Activated CD8-positive, alpha-beta memory T cell treated with anti-CD3 and anti-CD28 coated beads, Interleukin-2, amount 50 U/mL, for 1 hour (primary cell): ENCODE results near the gene KIAA1549.

Experiments
- DNase-seq: peaks from one replicate; pipeline ENCODE4 v3.0.0-alpha.2; 2020; ENCODE audit errors: extremely low read depth

Gene KIAA1549

DNA sequence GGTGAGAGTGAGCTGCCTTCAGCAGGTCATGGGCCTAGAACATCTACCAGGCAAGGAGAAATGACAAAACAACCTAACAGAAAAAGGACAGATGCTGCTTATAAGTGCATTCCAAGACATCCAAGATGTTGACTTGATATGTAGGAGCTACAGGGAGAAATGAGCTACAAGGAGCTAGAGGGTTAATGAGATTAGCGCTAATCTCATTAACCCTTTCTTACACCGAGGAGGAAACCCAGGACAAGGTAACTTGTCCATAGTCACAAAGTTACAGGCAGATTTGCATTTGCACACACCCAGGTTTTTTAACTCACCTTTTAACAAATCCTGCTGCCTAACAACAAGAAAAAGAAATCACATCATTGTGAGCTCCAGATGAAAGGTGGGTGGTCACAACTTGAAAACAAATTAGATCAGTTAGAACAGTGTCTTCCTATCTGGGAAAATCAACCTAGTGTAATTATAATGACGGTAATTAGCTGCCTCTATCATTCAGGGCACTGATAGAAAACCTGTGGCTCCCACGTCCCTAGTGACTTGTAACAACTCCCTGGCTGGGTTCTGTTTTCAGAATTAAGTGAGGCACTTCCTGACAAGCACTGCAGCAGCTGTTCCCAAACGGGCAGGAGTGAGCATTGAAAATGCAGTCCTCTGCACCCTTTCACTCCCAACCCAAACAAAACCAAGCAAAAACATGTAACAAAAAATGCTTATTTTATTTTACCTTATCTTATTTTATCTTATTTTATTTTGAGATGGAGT lies 5.7 kb downstream of the KIAA1549 start:
- no peak for DNase-seq

GRCh38 chr7:138974675-138975292 lies 6.4 kb downstream of the KIAA1549 start:
- DNase-seq = no peak

DNA sequence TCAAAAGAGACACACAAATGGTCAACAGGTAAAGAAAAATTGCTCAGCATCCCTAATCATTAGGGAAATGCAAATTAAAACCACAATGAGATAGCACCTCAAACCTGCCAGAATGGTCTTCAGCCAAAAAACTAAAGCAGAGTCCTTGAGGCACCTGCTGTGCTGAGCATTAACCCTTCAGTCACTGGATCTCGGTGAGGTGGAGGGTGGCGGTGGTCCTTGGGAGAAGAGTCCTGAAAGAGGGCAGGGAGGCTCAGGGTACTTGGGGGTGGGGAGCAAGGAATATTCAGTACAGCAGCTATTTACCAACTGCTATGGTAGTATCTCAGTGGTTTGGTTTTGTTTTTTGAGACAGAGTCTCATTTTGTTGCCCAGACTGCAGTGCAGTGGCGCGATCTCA lies 7.1 kb downstream of the KIAA1549 start:
- DNase-seq = no peak

- no peak for DNase-seq
These were observed 10.2 kb downstream of the KIAA1549 start for GRCh38 chr7:138970952-138971351.

GRCh38 chr7:138970446-138970845 lies 10.7 kb downstream of the KIAA1549 start:
- DNase-seq = no peak

DNA sequence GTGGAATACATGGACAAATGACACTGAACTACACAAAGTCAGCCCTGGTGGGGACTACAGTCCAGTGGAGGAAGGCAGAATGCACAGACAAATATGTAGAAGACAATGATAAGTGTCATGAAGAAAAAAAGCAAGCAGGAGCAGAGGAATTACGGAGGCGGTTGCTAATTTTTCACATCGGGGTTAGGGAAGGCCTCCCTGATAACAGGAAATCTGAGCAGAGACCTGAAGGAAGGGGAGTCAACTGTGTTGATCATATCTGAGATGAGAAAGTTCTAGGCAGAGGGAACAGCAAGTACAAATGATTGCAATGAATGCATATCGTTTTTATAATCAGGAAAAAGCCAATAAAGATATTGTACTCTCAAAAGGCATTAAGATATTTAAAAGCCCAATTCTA lies 14.0 kb downstream of the KIAA1549 start:
- no peak for DNase-seq

- no peak for DNase-seq
These were observed 16.4 kb downstream of the KIAA1549 start for GRCh38 chr7:138964624-138965436.

DNA sequence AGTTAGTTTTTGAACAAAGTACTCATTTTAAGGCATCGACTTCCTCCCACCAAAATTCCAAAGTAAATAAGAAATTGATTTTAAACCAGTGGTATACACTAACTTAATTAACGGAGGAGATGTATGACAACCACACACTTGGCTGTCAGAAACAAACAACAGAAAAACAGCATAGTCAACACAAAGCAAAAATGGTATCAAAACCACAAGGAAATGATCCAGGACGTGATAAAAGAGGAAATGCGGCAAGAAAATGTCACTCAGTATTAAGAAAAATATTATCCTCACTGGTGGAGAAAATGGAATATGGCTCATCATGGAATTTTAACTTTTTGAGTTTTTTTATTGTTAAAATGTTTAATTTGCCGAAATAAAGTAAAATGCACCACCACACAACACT lies 17.5 kb downstream of the KIAA1549 start:
- DNase-seq = no peak

DNA sequence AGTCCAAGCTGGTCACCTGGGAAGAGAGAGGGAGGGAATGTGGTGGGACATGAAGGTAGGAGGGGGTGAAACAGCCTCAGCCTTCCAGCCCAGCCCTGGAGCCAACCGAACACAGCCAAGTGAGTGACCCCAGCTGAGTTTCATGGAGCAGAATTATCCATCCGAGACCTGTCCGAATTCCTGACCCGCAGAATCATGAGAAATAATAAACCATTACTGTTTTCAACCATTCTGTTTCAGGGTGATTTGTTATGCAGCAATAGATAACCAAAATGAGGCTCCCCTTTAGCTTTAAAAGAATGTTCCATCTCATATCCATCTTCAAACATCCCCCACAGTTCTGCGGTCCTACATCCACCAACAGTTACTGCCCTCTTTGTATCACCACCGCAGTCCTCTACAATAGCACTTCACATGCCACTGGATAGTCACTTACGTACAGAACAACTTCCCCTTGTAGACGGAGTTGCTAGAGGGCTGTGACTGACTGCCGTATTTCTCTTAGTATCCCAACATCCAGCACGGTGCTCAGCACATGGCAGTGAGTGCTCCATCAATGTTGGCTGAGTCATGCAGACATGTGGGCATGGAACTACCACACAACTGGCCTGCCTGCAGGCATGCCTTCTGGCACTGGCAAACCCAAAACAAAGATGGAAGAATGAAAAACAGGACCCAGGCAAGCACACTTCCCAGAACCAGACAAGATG lies 18.5 kb downstream of the KIAA1549 start:
- no peak for DNase-seq

DNA sequence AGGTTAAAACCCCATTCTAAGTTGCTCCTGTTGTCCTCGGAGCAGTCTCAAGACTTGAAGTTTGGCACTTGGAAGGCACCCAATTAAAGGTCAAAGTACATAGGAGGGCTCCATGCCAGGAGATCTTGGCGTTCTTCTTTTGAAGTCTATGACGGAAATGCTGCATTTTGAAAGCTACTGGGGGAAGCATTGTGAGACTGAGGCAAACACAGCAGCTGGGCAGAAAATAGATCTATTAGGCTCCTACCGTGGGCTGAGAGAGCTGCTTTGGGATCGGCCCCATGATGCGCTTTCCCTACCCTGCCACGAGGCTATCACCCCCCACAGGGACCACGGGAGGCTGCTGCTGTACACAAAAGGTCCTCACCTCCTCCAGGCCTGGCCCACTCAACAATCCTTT lies 20.0 kb downstream of the KIAA1549 start:
- DNase-seq = no peak

DNA sequence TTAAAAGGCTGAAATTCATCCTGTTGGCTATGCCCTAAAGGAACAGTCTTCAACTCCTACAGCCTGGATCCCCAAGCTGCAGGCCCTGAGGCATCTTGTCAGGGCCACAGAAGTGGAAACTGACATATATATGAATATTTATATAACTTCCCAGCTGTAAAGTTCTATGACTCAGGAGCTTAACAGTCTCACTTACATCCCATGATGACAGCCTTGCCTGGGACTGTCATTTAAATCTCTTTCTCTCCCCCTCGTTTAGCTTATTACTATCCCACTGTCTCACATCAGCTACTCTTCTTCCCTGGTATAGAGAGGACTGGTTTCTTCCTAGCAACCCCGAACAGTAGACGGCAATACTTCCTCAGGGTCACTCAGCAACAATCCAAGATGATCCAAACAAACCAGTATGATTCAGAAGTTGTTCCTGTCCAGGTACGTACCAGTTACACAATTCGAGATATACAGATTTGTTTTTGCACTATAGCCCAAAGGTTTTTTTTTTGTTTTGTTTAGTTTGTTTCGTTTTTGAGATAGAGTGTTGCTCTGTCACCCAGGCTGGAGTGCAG lies 22.7 kb downstream of the KIAA1549 start:
- DNase-seq = no peak

- no peak for DNase-seq
These were observed 23.3 kb downstream of the KIAA1549 start for GRCh38 chr7:138957753-138958390.

- no peak for DNase-seq
These were observed 24.0 kb downstream of the KIAA1549 start for GRCh38 chr7:138957217-138957616.

DNA sequence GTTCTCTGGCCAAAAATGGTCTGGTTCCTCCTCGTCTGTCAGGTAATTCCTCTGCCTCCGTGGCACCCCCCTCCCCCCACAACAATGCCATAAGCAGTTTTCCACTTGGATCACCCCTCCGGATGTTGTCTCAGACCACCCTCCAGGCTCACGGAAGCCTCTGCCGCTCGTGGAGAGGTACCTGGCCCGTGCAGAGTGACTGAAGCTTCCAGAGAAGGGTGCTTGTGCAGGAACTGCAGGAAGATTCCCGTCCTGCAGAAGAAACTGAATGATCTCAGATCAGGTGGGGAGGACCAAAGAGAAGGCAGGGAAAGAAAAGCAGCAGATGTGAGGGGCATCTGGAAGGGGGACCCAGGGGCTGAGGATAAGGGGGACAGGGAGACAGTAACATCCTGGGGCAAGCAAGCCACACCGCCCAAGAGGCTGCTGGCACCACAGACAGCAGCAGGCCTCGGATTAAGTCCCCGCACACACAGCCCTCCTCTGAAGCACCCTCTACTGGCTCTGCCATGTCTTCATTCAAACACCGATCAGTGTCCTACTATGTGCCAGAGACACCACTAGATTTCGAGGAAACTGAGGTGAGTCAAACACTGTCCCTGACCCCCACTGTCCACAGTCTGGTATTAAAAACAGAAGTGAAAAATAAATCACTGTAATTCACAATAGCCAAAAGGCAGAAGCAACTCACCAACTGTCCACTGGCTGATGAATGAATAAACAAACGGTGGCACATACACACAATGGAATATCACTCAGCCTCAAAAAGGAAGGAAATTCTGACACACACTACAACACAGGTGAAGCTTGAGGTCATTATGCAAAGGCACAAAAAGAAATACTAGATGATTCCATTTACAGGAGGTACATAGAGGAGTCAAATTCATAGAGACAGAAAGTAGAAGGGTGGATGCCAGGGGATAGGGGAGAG lies 26.4 kb downstream of the KIAA1549 start:
- no peak for DNase-seq

GRCh38 chr7:138952791-138953190 lies 28.4 kb downstream of the KIAA1549 start:
- no peak for DNase-seq

DNA sequence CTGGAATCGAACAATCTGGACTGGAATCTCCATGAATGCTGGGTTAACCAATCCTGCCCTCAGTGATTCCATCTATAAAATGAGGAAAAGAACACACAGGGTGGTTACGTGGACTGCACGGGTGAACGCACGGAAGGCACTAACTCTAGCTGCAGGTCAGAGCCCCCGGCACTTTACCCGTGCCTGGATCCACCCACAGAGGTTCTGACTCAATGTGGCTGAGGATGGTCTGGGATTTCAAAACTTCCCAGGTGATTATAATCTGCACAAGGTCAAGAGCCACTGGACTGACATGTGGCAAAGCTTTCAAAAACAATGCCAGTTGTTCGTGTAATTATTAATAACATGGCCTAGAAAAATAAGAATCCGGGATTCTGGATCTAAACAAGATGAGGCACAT lies 29.2 kb downstream of the KIAA1549 start:
- no peak for DNase-seq

GRCh38 chr7:138949421-138950088 lies 31.6 kb downstream of the KIAA1549 start:
- no peak for DNase-seq

DNA sequence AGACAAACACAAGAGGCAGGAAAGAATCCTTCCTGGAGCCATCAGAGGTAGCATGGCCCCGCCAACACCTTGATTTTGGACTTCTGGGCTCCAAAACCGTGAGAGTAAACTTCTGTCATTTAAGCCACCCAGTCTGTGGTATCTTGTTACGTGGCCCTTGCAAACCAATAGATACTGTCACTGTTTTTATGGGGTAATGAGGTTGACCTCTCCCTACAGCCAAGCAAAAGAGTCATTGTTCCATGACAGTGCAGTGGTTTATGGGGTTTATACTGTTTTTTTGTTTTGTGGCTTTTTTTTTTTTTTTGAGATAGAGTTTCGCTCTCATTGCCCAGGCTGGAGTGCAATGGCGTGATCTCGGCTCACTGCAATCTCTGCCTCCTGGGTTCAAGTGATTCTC lies 32.8 kb downstream of the KIAA1549 start:
- no peak for DNase-seq

- DNase-seq = no peak
These were observed 35.4 kb downstream of the KIAA1549 start for GRCh38 chr7:138945821-138946220.

DNA sequence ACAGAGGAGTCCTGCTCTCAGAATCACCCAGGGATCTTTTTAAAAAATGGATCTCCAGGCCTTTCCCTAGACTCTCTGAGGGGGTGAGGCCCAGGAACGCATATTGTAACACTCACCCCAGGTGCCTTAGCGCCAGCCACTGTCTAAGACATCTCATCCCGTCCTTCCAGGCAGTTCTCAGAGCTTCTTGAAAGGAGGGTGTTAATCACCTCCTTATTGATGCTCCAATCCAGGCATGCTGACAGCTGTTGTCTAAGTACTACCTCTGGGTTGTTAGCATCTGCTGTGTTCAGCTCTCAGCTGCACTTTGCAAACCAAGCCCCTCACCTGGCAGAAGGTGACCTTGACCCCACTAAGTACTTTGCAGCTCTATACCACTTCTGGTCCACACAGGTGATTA lies 36.0 kb downstream of the KIAA1549 start:
- no peak for DNase-seq
